H1 (cell line): ENCODE measurements around the gene RERE. TPM values are rescaled to one million over a fixed set of nuclear protein-coding genes. Genes with fewer than 3 reads are reported as not detected.

Source experiments
- CTCF ChIA-PET: fragments of 300-600 bp; sonication (Branson Sonifier 250); formaldehyde crosslinking; loops from one replicate; lab custom pipeline; 2021; ENCODE audit not compliant: partially characterized antibody; lab: Charles Lee
- POLR2A ChIA-PET: fragments of 300-600 bp; sonication (Branson Sonifier 250); formaldehyde crosslinking; loops from one replicate; lab custom pipeline; 2021; ENCODE audit warnings: inconsistent platforms; ENCODE audit not compliant: partially characterized antibody; lab: Charles Lee
- DNase-seq, 2 experiments: peaks; one replicate each; pipeline versions ENCODE4 v3.0.0 to v3.0.0-alpha.2; 2010 to 2022; ENCODE audit warnings: low spot score in 2 of 2, low read depth in 1 of 2, mixed read lengths in 1 of 2
- FAIRE-seq: peaks from 2 replicates; lab custom pipeline; 2011; peaks lifted over from hg19 to GRCh38; lab: Jason Lieb, UNC
- H2AFZ ChIP-seq: 2 replicates; pipeline ENCODE4 v1.8.1; 2012; ENCODE audit warnings: low read length, inconsistent platforms
- H2AK5ac ChIP-seq: 2 replicates; pipeline ENCODE4 v1.6.1; 2013; ENCODE audit warnings: low read depth, low read length
- H2BK120ac ChIP-seq: replicated peaks from 2 replicates; pipeline ENCODE3; 2013; ENCODE audit warnings: low read depth, low read length, inconsistent platforms
- H2BK12ac ChIP-seq: 2 replicates; pipeline ENCODE4 v1.6.1; 2013; ENCODE audit warnings: low read depth, low read length
- H2BK15ac ChIP-seq: 2 replicates; pipeline ENCODE4 v1.6.1; 2013; ENCODE audit warnings: low read length
- H2BK20ac ChIP-seq: 2 replicates; pipeline ENCODE4 v1.6.1; 2013; ENCODE audit warnings: low read length
- H2BK5ac ChIP-seq: 2 replicates; pipeline ENCODE4 v1.6.1; 2013; ENCODE audit warnings: low read depth, low read length
- H3K14ac ChIP-seq: 2 replicates; pipeline ENCODE4 v1.6.1; 2013; ENCODE audit warnings: inconsistent platforms; ENCODE audit not compliant: insufficient read length
- H3K18ac ChIP-seq: 2 replicates; pipeline ENCODE4 v1.6.1; 2013; ENCODE audit warnings: low read length; ENCODE audit errors: extremely low read depth
- H3K23ac ChIP-seq: 2 replicates; pipeline ENCODE4 v1.6.1; 2013; ENCODE audit warnings: inconsistent platforms; ENCODE audit not compliant: insufficient read length
- H3K23me2 ChIP-seq: 2 replicates; pipeline ENCODE4 v1.6.1; 2013; ENCODE audit warnings: low read depth, low read length
- H3K27ac ChIP-seq: 2 replicates; pipeline ENCODE4 v1.6.1; 2011; ENCODE audit warnings: low read depth, low read length, inconsistent platforms
- H3K27me3 ChIP-seq, 4 experiments: replicated peaks in 1 of 4; 1 replicate in 1 of 4; 2 replicates in 3 of 4; pipeline versions ENCODE4 v1.6.1 to v1.8.1; 2011 to 2013; ENCODE audit warnings: low read length in 3 of 4, mild to moderate bottlenecking in 3 of 4, inconsistent platforms in 2 of 4, mixed read lengths in 2 of 4, moderate library complexity in 1 of 4; ENCODE audit not compliant: control insufficient read depth in 3 of 4, insufficient read depth in 3 of 4; ENCODE audit errors: extremely low read depth in 1 of 4
- H3K36me3 ChIP-seq, 4 experiments: 2 replicates each; pipeline versions ENCODE4 v1.6.1 to v1.8.1; 2011 to 2013; ENCODE audit warnings: mild to moderate bottlenecking in 4 of 4, low read length in 3 of 4, moderate library complexity in 2 of 4, control low read depth in 1 of 4, inconsistent platforms in 1 of 4; ENCODE audit not compliant: insufficient read depth in 4 of 4, control insufficient read depth in 2 of 4
- H3K4ac ChIP-seq: replicated peaks from 2 replicates; pipeline ENCODE3; 2013; ENCODE audit warnings: low read length, low read depth, mixed read lengths, inconsistent platforms; ENCODE audit not compliant: insufficient read length
- H3K4me1 ChIP-seq, 4 experiments: replicated peaks in 1 of 4; 1 replicate in 1 of 4; 2 replicates in 3 of 4; pipeline versions ENCODE4 v1.6.1 to v1.8.1; 2011 to 2013; ENCODE audit warnings: low read length in 3 of 4, inconsistent platforms in 2 of 4, mixed read lengths in 1 of 4; ENCODE audit not compliant: insufficient read depth in 4 of 4, control insufficient read depth in 3 of 4
- H3K4me2 ChIP-seq, 2 experiments: 2 replicates each; pipeline versions ENCODE4 v1.6.1 to v1.8.1; 2011 to 2013; ENCODE audit warnings: low read depth in 2 of 2, low read length in 2 of 2, control low read depth in 1 of 2, inconsistent platforms in 1 of 2, mild to moderate bottlenecking in 1 of 2; ENCODE audit not compliant: insufficient read depth in 1 of 2
- H3K4me3 ChIP-seq, 4 experiments: fragments of 200-600, 300-600 bp in 1 of 4; sonication (generic), shearing (Covaris generic), sonication (Bioruptor Twin) in 1 of 4; 2 replicates each; pipeline versions ENCODE4 v1.5.1 to v1.8.1; 2011 to 2016; ENCODE audit warnings: low read length in 4 of 4, low read depth in 3 of 4, control low read depth in 2 of 4, inconsistent platforms in 2 of 4, mild to moderate bottlenecking in 2 of 4, mixed read lengths in 1 of 4, moderate library complexity in 1 of 4; ENCODE audit not compliant: insufficient read depth in 2 of 4; ENCODE audit errors: extremely low read depth in 1 of 4
- H3K56ac ChIP-seq: replicated peaks from 2 replicates; pipeline ENCODE3; 2013; ENCODE audit warnings: low read depth, mild to moderate bottlenecking, mixed read lengths, low read length, inconsistent platforms; ENCODE audit not compliant: insufficient read length
- H3K79me1 ChIP-seq: 2 replicates; pipeline ENCODE4 v1.6.1; 2013; ENCODE audit warnings: low read depth, low read length, control low read depth
- H3K79me2 ChIP-seq, 2 experiments: 2 replicates each; pipeline versions ENCODE4 v1.6.1 to v1.8.1; 2012 to 2013; ENCODE audit warnings: low read length in 2 of 2, mild to moderate bottlenecking in 2 of 2, inconsistent platforms in 1 of 2; ENCODE audit not compliant: insufficient read depth in 2 of 2, control insufficient read depth in 1 of 2
- H3K9ac ChIP-seq, 4 experiments: replicated peaks in 1 of 4; 1 replicate in 1 of 4; 2 replicates in 3 of 4; pipeline versions ENCODE4 v1.6.1 to v1.8.1; 2011 to 2013; ENCODE audit warnings: low read depth in 3 of 4, low read length in 3 of 4, control low read depth in 2 of 4, mild to moderate bottlenecking in 2 of 4, moderate library complexity in 2 of 4, inconsistent platforms in 1 of 4; ENCODE audit errors: extremely low read depth in 1 of 4
- H3K9me3 ChIP-seq, 2 experiments: 2 replicates each; pipeline versions ENCODE4 v1.6.1 to v1.8.1; 2012 to 2013; ENCODE audit warnings: mild to moderate bottlenecking in 2 of 2, moderate library complexity in 2 of 2, control low read depth in 1 of 2, inconsistent platforms in 1 of 2, low read depth in 1 of 2, low read length in 1 of 2, mixed read lengths in 1 of 2; ENCODE audit not compliant: insufficient read depth in 2 of 2
- H4K20me1 ChIP-seq, 2 experiments: replicated peaks in 1 of 2; 2 replicates each; pipeline versions ENCODE3 to v1.8.1; 2011 to 2013; ENCODE audit warnings: inconsistent platforms in 2 of 2, low read length in 2 of 2, mild to moderate bottlenecking in 1 of 2; ENCODE audit not compliant: insufficient read depth in 2 of 2, control insufficient read depth in 1 of 2
- H4K5ac ChIP-seq: 2 replicates; pipeline ENCODE4 v1.6.1; 2013; ENCODE audit warnings: low read length, low read depth, mixed read lengths, inconsistent platforms; ENCODE audit not compliant: insufficient read length
- H4K8ac ChIP-seq: 2 replicates; pipeline ENCODE4 v1.8.0; 2013; ENCODE audit warnings: mild to moderate bottlenecking, moderate library complexity, low read length, inconsistent platforms; ENCODE audit not compliant: insufficient read depth; ENCODE audit errors: extremely low read depth
- H4K91ac ChIP-seq: replicated peaks from 2 replicates; pipeline ENCODE3; 2013; ENCODE audit warnings: low read length, mixed read lengths, inconsistent platforms; ENCODE audit not compliant: insufficient read length
- BRCA1 ChIP-seq: IDR thresholded peaks from 2 replicates; pipeline ENCODE4 v1.6.1; 2012; ENCODE audit warnings: low read depth, low read length, improper control_type of control experiment
- EGR1 ChIP-seq: IDR thresholded peaks from 2 replicates; pipeline ENCODE4 v1.6.1; 2011; ENCODE audit warnings: low read depth, low read length, borderline replicate concordance
- GABPA ChIP-seq: IDR thresholded peaks from 2 replicates; pipeline ENCODE4 v1.6.1; 2011; ENCODE audit warnings: mild to moderate bottlenecking, low read length, moderate library complexity, borderline replicate concordance; ENCODE audit not compliant: insufficient read depth
- GTF2F1 ChIP-seq: IDR thresholded peaks from 2 replicates; pipeline ENCODE4 v1.6.1; 2012; ENCODE audit warnings: low read depth, low read length, improper control_type of control experiment, borderline replicate concordance
- JUN ChIP-seq: IDR thresholded peaks from 2 replicates; pipeline ENCODE4 v1.6.1; 2011; ENCODE audit warnings: low read depth, mild to moderate bottlenecking, improper control_type of control experiment, low read length
- JUND ChIP-seq: IDR thresholded peaks from 2 replicates; pipeline ENCODE4 v1.6.1; 2011; ENCODE audit warnings: mild to moderate bottlenecking, improper control_type of control experiment, low read length
- MAFK ChIP-seq: IDR thresholded peaks from 2 replicates; pipeline ENCODE4 v1.6.1; 2012; ENCODE audit warnings: low read depth, mild to moderate bottlenecking, improper control_type of control experiment, low read length
- SAP30 ChIP-seq: fragments of 300-600 bp; sonication (generic); IDR thresholded peaks from 2 replicates; pipeline ENCODE4 v1.7.1; 2012; ENCODE audit warnings: low read length, moderate library complexity, mild to moderate bottlenecking, inconsistent platforms; ENCODE audit not compliant: insufficient read depth, insufficient replicate concordance
- SIN3A ChIP-seq, 2 experiments: IDR thresholded peaks in 1 of 2; conservative IDR thresholded peaks in 1 of 2; 2 replicates each; pipeline ENCODE4 v1.6.1; 2011 to 2012; ENCODE audit warnings: low read length in 2 of 2, improper control_type of control experiment in 1 of 2, low read depth in 1 of 2, mild to moderate bottlenecking in 1 of 2
- TCF12 ChIP-seq: IDR thresholded peaks from 2 replicates; pipeline ENCODE4 v1.6.1; 2011; ENCODE audit warnings: low read depth, mild to moderate bottlenecking, low read length
- ZNF274 ChIP-seq: IDR thresholded peaks from 2 replicates; pipeline ENCODE4 v1.7.0; 2012; ENCODE audit warnings: low read length, borderline replicate concordance; ENCODE audit errors: extremely low read depth
- WGBS, 2 experiments: shearing (Covaris generic) in 1 of 2; methylation state at CpG; one replicate each; pipeline versions ENCODE4 v1.1.6 to v1.1.7; 2013 to 2015; ENCODE audit warnings: low lambda C conversion rate in 2 of 2, mixed read lengths in 2 of 2, inconsistent platforms in 1 of 2, low coverage in 1 of 2, missing lambda C conversion rate in 1 of 2; ENCODE audit not compliant: insufficient replicate concordance in 2 of 2, insufficient coverage in 1 of 2, insufficient read length in 1 of 2; ENCODE audit errors: extremely low coverage in 1 of 2, missing lambda C conversion rate in 1 of 2; 5-methylcytosine and 5-hydroxymethylcytosine counted together
- polyA plus RNA-seq, 7 experiments: library from polyadenylated mRNA; depleted of rRNA in 3 of 7; stranded (reverse) in 5 of 7; unstranded in 2 of 7; fragments of >200 nt in 5 of 7; fragments of 200-250 nt in 2 of 7; gene quantifications; 1 replicate in 5 of 7; 2 replicates in 1 of 7; 4 replicates in 1 of 7; pipeline versions ENCODE4 v1.2.1 to v1.2.3, GENCODE V29; 2011 to 2013; ENCODE audit warnings: missing spikeins in 2 of 7, mixed read lengths in 2 of 7
- total RNA-seq: library from RNA; stranded (reverse); fragmentation: NEBNext Ultra II Directional; extraction: Animal tissue kit (Norgen Biotek cat#: 25700); gene quantifications from 2 replicates; pipeline ENCODE4 v1.2.1, GENCODE V29; 2021
- TF ChIP-seq, protein P1 (sequence below): IDR thresholded peaks from 2 replicates; pipeline ENCODE4 v1.6.1; 2012; ENCODE audit warnings: inconsistent platforms
- TF ChIP-seq, protein P2 (sequence below): IDR thresholded peaks from 2 replicates; pipeline ENCODE4 v1.6.1; 2012; ENCODE audit warnings: inconsistent platforms

The RERE gene
- total and polyA plus RNA-seq, 2 of the 8 experiments (the other 6 are each of a cell fraction or from before 2014, with no cell fraction given): 15.3 to 142 TPM

DNA sequence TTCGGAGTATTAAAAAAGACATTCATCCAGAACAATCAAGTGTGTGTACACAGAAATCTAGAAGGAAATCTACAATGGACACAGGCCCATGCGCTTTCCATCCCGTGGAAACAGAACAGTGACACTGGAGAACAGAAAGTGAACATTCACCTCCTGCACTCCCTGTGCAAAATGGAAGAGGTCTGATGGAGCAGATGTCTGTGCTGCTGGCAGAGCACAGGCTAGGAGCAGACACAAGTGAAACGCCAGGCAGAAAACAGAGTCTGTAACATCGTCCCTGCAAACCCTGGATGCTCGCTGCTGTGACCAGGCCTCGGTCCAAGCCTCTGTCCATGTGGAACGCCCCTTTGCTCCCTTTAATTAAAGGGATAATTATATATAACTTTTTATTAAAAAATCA, 463.4 kb downstream of the RERE start:
- CTCF ChIA-PET: interaction anchor here (1.2 kb wide), 1 partner anchor 38 kb away, joined by 3 read pairs; no protein-coding TSS in a partner anchor
- Histone ChIP-seq H3K4me1 (peaks cover 0 to 7% (median 3%) of the 10 kb centered on the region in 4 experiments; a peak in 5 of 7 replicates), H2BK15ac (no peak overlapping the region), H3K18ac (no peak overlapping the region), H4K91ac (no peak overlapping the region), H3K36me3 (peaks cover 13 to 43% (median 39%) of the 10 kb centered on the region in 4 experiments), H3K27ac (no peak overlapping the region), H3K79me1 (peaks cover 3% of the 10 kb centered on the region; the same call in 1 of the 2 replicates), H4K8ac (no peak overlapping the region), H3K79me2 (no peaks in the 10 kb centered on the region; a peak in 1 of 4 replicates), H3K23ac (no peak overlapping the region), H2BK12ac (no peak overlapping the region), H2BK5ac (no peak overlapping the region), H3K4ac (no peak overlapping the region), H2AK5ac (no peak overlapping the region), H4K20me1 (peaks cover 9 to 12% of the 10 kb centered on the region in 2 experiments), H2BK20ac (no peak overlapping the region), H3K56ac (no peak overlapping the region), H3K27me3 (no peaks in the 10 kb centered on the region), H3K4me2 (no peak overlapping the region), H3K23me2 (no peaks in the 10 kb centered on the region), H3K4me3 (no peak overlapping the region), H3K9me3 (no peaks in the 10 kb centered on the region), H3K14ac (no peak overlapping the region), H2BK120ac (no peak overlapping the region), H3K9ac (no peak overlapping the region), H4K5ac (no peak overlapping the region), H2AFZ (no peak overlapping the region)
- POLR2A ChIA-PET: no interaction called here
- DNase-seq (no peak), FAIRE-seq (no peak)
- WGBS, 2 experiments: 88% methylated on average over 8 of the region's 8 CpGs; no CpG with 5 or more reads in 1 of the 2 experiments
- no peak for TF ChIP-seq JUN
- no peak for TF ChIP-seq GABPA
- no peak for TF ChIP-seq SIN3A (conservative IDR thresholded peaks at IDR 0.05 in 1 of 2, IDR thresholded peaks at IDR 0.05 in 1 of 2; ENCODE audit: low read depth in 1 of 2, low read length in 2 of 2)
- no peak for TF ChIP-seq TCF12
- no peak for TF ChIP-seq EGR1
- TF ChIP-seq ZNF274: no peak
- TF ChIP-seq GTF2F1: no peak
- TF ChIP-seq MAFK: no peak
- TF ChIP-seq, protein P1, sequence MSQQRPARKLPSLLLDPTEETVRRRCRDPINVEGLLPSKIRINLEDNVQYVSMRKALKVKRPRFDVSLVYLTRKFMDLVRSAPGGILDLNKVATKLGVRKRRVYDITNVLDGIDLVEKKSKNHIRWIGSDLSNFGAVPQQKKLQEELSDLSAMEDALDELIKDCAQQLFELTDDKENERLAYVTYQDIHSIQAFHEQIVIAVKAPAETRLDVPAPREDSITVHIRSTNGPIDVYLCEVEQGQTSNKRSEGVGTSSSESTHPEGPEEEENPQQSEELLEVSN: no peak
- TF ChIP-seq, protein P2, sequence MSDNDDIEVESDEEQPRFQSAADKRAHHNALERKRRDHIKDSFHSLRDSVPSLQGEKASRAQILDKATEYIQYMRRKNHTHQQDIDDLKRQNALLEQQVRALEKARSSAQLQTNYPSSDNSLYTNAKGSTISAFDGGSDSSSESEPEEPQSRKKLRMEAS: no peak
- TF ChIP-seq JUND: no peak
- no peak for TF ChIP-seq SAP30
- no peak for TF ChIP-seq BRCA1
